Hematopoietic multipotent progenitor cell treated with erythropoietin and hydrocortisone succinate and interleukin-3 and kit ligand, for 6 days (in vitro differentiated cells): Measurements from ENCODE around the gene C11orf21.

Experiments used
- DNase-seq: peaks from one replicate; pipeline ENCODE4 v3.0.0-alpha.2; 2015

Gene C11orf21

DNA sequence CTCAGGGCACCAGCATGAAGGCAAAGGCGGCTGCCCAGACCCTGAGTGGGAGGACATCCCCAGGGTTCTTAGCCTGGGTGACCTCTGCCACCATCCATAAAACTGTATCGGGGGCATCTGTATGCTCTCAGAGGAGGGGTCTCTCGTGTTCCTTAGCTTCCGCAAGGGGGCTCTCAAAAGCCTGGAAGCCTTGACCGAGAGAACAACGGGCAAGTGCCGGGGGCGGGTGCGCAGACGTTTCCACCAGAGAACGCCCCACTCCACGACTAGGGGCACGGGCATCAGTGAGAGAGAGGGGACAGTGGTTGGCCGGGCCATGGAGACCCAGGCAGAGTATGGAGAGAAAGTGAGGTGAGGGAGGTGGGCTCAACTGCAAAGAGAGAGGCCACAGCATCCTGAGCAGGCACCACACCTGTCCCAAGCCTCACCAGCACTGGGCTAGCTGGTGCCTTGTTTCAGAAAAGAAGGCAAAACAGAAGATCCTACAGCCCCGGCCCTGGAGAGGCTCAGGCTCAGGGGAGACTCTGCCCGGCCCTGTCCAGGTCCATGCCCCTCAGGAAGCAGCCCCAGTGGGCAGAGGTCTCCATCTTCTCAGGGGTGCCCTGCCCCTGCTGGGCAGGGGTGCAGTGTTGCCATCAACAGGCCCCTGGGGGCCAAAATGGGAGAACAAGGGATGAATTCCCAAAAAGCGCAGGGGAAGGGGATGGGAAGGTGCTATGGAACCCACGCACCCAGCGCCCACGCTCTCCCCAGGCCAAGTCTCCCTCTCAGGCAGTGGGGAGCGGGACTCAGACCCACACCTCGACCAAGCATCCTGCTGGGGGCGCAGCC, 6.0 kb upstream of the C11orf21 start:
- no peak for DNase-seq

DNA sequence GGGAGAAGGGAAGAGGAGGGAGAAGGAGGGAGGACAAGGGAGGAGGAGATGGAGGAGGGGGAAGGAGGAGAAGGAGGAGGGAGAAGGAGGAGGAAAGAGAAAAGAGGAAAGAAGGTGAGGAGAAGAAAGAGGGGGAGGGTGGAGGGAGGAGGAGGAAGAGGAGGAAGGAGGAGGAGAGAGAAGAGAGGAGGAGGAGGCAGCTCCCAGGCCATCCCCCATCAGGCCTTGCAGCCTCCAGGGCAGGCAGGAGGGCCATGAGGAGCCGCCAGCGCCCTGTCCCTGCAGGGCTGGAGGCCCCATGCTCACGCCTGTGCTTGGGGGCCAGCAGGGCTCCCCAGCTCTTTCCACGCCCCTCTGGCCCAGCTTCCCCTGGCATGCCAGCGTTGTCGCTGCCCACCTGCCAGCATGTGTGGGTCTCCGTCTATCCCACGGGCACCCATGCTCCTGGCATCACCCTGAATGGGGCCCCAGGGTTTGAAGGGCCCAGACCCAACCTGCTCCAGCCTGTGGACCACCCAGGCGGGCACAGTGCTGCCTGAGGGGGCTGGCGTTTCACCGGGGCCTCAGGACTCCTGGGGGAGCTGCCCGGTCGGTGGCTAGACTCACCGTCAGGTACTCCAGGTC, 5.3 kb upstream of the C11orf21 start:
- DNase-seq: peak; percentile 27

DNA sequence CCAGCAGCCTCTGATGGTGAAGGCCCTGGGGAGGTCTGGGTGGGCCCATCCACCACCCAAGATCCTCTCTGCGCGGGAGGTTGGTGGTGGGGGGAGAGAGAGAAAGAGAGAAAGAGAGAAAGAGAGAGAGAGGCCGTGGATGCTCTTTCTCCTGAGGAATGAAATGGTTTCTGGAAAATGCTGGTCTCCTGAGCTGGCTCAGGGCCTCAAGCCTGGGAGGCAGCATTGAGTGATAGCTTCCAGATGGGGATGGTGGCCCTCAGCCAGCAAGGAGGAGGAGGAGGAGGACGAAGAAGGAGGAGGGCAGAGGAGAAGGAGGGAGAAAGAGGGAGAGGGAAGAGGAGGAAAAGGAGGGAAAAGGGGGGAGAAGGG, 4.7 kb upstream of the C11orf21 start:
- no peak for DNase-seq

DNA sequence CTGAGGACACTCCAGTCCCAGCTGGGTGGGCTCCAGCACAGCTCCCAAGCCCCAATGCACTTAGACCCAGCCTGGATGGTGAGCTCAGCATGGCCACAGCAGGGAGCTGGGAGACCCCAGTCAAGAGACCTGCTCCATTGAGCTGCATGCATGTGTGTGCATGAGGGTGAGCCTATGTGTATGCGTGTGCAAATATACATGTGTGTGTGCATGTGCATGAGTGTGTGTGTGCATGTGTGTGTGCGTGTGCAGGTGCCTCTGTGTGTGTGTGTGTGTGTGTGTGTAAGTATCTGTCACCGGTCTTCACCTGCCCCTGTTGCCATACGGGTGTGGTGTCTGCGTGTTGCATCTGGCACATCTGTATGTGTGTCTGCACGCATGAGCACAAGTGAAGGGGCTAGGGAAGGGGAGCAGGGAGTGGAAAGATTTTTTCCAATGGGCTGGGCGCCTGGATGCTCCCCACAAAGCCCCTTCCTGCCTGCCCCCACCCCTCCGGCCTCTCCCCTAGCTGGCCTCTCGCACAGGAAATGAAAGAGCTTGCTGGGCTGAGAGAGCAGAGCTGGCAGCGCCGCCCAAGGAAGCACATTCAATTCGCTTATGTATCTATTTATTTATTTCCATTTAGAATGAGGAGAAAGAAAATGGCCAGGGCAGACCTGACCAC, 4.2 kb upstream of the C11orf21 start:
- DNase-seq: peak; percentile 35

DNA sequence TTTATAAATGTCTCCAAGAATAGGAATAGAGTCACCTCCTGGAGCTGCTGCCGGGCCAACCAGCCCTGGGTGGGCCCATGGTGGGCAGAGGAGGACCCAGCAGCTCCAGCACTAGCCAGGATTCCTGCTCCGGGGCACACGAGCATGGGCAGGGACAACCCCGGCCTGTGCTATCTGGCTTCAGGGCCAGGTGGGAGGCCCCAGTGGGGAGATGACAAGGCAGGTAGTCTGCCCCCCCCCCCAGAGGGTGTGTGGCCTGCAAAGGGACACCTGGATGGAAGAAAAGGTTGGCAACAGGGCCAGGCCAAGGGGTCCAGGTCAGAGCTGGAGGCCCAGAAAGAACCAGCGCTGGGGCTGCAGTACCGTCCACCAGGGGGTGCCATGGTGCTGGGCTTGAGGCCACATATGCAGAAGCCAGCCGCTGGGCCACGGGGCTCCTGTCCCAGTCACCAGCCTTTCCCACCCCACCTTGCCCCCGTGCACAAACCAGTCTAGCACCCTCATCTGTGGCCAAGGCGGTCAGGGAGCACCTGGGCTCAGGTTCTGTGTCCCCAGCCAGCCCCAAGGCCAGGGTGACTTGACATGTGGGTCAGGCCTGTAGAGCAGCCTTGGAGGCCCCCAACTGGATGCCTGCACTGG, 3.5 kb upstream of the C11orf21 start:
- peak; percentile 91 for DNase-seq

DNA sequence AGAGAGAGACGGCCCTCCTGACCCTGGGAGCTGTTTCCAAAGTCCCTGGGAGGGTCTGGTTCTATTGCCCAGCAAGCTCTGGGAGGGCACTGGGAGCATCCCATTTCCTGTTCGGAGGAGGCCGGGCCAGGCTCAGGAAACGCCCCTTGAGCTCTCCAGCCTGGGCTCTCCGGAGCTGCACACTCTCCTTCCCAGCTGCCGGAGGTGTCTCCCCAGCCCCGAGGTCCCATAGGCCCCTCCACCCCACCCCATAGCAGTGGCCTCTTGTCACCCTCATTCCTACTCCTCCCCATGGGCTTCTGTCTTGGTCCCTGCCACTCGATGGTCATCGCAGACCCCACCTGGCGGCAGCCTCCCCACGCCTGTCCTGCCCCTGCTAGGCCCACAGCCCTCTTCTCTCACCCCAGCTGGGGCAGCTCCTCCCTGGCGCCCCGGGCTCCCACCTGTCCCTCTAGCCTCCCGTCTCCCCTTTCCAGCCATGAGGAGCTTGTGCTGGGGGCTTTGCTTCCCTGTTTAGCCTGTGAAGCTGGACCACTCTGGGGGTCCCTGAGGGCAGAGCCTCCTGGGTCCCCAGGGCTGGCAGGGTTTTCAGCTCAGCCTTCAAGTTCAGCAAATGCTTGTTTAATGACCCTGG, 2.9 kb upstream of the C11orf21 start:
- peak; percentile 25 for DNase-seq

DNA sequence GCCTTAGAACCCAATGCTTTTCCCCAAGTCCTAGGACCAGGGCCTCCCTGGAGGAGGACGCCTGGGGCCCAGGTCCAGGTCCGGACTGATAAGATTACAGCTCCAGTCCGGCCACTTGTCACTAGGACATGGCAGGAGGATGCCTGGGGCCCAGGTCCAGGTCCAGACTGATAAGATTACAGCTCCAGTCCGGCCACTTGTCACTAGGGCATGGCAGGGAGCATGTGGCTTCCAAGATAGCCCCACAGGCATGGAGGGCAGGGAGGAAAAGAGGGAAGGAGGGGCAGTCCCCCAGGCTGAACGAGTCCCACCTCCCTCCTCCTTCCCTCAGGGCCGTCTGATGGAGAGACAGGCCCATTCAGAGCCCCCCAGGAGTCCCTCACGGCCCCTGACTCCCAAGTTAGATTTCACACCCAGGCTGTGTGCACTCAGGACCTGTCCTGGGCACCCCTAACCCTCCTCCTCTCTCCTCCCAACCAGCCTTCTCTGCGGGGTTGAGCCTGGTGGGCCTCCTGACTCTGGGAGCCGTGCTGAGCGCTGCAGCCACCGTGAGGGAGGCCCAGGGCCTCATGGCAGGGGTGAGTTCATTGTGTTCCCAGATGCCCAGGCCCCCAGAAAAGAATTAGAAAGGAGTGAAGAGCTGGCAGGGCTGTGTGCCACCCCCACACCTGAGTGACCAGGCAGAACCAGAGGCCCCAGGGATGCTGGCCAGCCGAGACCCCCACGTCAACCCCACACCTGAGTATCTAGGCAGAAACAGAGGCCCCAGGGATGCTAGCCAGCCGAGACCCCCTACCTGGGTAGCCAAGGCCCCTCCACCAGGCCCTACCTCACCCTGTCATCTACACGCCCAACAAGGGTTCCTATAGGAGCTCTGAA, 2.1 kb upstream of the C11orf21 start:
- DNase-seq: peak; percentile 90

DNA sequence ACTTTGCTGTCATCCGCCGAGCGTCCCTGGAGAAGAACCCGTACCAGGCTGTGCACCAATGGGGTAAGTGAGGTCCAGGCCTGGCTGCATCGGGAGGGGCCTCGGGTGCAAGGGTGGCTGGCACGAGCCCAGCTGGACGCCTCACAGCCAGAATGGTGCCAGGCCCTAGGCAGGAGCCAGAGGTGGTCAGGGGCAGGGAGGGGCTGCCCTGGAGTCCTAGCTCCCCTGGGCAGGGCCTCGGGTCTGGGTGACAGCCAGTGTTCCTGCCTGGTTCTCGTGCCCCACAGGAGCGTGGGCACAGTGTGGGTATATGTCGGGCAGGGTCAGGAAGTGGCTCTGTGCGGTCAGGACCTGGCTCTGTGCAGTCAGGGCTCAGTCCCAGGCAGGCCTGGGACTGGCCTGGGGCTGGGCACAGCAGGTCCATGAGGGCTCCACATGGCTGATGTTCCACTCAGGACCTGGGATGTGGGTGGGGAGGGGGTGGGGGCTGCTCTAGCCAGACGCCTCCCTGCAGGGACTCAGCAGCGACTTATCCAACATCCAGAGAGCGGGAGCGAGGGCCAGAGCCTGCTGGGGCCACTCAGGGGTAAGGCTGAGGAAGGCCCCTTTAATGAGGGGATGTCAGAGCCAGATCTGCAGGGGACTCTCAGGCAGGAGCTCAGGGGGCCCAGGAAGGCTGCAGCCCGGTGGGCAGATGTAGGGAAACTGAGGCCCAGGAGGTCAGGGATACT, 1.3 kb upstream of the C11orf21 start:
- peak; percentile 67 for DNase-seq

DNA sequence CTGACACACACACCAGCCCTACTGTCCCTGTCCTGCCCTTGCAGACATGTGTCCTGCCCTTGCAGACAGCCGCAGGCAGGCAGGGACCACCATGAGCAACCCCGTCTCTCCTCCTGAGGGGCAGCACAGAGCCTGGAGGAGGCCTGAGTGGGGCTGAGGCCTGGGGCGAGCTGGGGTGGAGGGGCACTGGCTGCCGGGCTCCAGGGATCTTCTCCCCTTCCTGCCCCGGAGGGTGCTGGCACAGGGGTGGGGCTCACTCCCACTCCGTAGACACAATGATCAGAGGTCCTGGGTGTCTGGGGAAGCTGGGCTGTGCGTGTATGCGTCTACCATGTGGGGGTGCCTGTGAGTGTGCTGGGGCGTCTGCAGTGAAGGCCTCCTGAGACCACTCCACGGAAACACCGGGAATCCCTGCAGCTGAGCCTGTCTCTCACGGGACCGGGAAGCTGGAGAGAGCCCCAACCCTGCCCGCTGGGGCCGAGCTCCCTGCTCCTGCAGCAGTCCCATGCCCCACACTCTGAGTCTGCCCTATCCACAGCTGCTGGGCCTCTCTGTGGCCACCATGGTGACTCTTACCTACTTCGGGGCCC, 683 bp upstream of the C11orf21 start:
- peak; percentile 78 for DNase-seq

DNA sequence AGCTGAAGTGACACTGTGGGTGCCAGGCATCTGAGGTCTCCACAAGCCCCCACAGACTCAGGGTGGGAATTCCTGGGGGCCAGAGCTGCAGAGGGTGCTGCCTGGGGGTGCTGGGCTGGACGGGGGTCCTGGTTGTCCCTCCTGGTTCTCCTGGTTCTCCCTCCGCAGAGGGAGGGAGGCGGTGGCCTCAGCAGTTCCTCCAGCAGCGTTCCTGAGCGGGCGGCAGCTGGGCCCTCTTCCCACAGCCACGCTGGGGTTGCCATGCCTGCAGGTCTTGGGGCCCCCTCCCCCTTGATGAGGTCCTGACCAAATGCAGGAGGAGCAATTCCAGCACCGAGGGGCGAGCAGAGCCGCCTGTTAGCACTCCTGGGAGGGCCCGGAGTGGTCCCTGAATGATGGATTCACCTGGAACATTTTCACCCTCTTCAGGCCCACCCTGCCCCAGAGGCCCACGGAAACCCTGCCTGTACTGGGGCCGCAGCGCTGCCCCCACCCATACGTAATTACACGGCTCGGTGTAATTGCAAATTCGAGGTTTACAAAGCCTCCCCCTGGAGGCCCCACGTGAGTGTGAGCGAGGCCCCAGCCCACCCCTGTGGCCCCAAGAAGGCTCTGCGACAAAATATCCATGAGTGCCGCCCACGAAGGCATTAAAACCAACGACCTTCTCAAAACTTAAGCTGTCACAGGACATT, 635 bp downstream of the C11orf21 start:
- peak; percentile 61 for DNase-seq

DNA sequence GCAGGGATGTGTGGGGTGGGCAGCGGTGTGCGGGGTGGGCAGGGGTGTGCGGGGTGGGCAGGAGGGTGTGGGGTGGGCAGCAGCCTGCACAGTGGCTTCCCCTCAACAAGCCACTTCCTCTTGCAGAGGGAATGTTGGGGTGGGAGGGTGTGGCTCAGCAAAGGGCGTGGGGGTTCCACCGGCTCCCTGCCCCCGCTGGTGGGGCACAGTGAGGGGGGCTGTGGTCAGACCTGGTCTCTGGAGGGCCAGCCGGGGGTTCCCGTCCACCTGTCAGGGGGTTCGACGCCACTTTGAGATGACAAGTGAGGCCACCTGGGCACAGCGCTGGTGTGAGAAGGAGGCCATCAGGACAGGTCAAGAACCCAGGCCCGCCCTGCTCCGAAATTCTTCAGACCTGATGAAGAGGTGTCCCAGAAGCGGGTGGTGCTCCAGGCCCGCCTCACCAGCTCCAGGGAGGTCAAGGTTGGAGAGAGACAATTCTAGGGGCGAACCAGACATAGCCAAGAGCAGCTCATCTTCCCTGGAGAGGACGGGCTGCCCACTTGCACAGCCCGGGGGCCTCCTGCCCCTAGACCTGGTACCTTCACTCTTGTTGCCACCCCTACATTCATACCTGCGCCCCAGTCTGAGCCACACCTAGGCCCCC, 1.3 kb downstream of the C11orf21 start:
- DNase-seq: peak; percentile 68

DNA sequence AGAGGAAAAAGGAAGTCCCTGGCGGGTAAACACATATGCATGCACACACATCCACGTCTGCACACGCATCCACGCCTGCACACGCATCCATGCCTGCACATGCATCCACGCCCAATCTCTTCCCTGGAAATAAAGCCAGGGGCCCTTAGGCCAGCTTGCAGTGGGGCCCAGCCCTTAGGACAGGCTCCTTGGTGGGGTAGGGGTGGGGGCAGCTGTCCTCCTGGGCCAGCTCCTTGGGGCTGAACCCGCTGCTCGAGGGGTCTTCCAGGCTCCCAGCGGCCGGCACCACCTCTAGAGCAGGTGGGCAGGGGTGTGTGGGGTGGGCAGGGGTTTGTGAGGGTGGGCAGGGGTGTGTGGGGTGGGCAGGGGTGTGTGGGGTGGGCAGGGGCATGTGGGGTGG, 1.9 kb downstream of the C11orf21 start:
- no peak for DNase-seq

DNA sequence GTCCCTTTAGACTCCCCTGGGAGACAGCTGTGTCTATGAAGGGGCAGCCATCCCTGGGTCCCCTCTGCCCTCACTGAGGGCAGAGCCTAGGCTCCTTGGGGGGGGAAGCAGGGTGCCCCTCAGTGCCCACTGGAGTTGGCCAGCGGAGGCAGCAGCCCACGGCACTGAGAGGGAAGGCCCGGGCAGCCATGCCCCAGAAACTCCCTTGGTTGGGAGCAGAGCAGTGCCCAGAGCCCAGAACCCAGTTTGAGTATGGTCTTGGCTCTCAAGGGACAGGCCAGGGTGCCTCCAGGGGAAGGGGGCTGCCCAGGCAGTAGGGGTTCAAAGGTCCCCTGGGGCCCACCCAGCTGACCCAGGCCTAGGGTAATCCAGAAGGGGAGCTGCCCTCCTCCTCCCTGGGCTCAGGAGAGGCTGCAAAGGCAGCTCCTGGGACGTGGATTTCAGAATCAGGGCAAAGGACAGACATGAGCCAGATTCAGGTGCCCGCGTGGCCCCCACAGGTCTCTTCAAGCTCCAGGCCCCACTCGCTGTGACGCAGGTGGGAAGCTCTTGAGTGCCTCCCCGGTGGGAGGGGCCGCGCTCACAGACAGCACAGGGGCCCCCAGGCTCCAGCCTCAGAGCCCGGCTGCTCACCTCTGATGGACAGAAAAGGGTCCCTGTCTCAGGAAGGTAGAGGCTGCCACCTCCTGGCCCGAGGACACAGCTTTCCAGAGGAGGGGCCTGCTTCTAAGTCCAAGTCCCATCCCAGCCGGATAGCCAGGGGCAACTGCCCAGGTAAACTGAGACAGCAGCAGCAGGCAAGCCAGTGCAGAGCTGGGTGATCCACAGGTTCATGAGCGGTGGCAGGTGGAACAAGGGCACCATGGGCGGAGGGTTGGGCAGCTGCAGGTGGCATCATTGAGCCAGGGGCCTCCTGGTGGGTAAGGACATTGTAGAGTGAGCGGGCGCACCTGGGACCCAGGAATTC, 2.6 kb downstream of the C11orf21 start:
- DNase-seq: peak; percentile 39

DNA sequence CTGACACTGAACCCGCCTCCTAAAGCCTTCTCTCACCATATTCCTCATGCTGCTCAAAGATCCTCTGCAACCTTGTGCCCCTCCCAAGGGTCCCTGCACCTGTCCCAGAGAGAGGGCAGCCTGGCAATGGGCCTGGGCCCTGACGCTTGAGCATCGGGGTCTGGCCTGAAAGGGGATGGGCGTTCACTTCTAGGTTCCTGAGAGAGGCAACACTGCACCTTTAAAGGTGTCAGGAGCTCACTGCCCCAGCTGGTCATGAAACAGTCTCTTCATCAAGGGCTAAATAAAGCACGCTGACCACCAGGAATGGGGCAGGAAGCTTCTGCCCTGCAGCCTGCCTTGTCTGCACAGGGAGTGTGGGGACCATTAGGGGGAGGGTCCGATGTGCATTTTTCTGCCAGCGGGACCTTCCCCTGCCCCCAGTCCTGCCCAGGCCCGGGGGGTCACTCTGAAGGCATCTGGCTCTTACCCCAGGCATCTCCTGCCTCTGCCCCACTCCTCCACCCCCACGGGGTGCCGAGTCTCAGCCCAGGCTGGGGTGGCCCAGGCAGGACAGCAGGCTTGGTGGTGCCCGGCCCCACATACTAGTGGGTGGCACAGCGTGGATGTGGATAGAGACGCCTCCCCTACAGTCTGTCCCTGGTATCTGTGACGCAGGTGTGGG, 3.5 kb downstream of the C11orf21 start:
- DNase-seq: no peak

DNA sequence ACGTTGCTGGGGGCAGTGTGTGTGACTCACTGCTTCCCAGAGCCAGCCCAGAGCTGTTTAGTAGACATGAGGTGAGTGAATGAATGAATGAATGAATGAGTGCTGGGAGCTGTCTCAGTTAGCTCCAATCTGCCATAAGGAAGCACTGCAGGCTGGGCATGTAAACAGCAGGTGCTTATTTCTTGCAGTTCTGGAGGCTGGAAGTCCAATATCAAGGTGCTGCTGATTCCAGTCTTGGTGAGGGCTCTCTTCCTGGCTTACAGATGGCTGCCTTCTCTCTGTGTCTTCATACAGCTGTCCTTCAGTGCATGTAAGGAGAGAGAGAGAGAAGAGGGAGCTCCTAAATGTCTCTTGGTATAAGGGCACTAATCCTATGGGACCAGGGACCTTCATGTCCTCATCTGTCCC, 4.1 kb downstream of the C11orf21 start:
- DNase-seq: no peak

DNA sequence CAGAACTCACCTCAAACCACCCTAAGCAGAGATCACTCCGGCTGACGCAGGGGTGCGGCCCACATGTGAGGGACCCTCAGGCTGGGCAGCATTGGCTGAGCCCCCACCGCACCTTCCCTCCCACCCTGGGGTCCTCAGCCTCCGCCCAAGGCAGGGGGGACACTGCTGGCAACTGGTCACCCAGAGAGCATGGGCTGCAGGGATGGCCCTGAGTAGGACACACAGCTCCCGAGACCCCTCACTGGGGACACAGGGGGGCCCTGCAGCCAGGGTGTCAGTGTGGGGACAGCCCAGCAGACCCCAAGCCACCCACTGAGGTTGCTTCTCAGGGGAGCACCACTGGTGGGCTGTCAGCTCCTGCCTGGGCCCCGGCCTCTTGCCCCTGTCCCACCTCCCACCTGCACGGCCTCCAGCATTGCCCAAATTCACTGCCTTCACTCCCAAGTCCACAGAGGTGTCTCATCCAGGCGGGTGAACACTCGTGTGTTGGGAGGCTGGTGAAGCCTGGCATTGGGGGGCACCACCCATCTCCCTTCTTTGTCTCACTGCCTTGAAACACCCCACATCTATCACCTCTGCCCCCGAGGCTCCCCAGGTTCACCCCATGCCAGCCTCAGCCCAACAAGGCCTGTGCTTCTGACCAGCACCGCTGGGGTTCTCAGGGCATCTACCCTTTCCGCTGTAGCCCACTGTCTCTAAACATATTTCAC, 4.7 kb downstream of the C11orf21 start:
- no peak for DNase-seq
